22Rv1 (cell line): ENCODE data around the gene SPAG7.
"Not testable (repeated sequence)": the region's sequence is repeated elsewhere in the genome, so short reads cannot be mapped to it uniquely, and the experiment has no call there.

Experiments
- H3K27ac ChIP-seq: fragments of 450-650 bp; 2 replicates; pipeline ENCODE4 v1.5.1; 2017
- CTCF ChIP-seq: fragments of 450-650 bp; IDR thresholded peaks from 2 replicates; pipeline ENCODE4 v1.5.1; 2017; ENCODE audit warnings: mild to moderate bottlenecking
- ZFX ChIP-seq: fragments of 450-650 bp; IDR thresholded peaks from 2 replicates; pipeline ENCODE4 v1.6.1; 2017; ENCODE audit warnings: antibody characterized with exemption, borderline replicate concordance

Gene SPAG7

GRCh38 chr17:4921320-4921719, 46.3 kb downstream of the SPAG7 start:
- no peak overlapping the region for H3K27ac ChIP-seq
- TF ChIP-seq ZFX: no peak
- no peak for TF ChIP-seq CTCF

GRCh38 chr17:4920351-4921048, 47.1 kb downstream of the SPAG7 start:
- no peak overlapping the region for H3K27ac ChIP-seq
- no peak for TF ChIP-seq ZFX
- no peak for TF ChIP-seq CTCF

- no peak overlapping the region for H3K27ac ChIP-seq
- TF ChIP-seq ZFX: no peak
- TF ChIP-seq CTCF: no peak
Measured at GRCh38 chr17:4919511-4920047, 48.0 kb downstream of the SPAG7 start.

- not testable (repeated sequence) for H3K27ac ChIP-seq
Measured at GRCh38 chr17:4914551-4914950, 53.1 kb downstream of the SPAG7 start.

GRCh38 chr17:4913994-4914393, 53.6 kb downstream of the SPAG7 start:
- H3K27ac ChIP-seq: no peak overlapping the region
- TF ChIP-seq ZFX: no peak
- no peak for TF ChIP-seq CTCF
